ENCODE data around the gene KREMEN2.

KREMEN2 gene

GRCh38 chr16:2966808-2967191, 2.7 kb downstream of the KREMEN2 start:
- no peak for DNase-seq

- no peak for DNase-seq
These were observed 3.1 kb downstream of the KREMEN2 start for GRCh38 chr16:2967211-2967631.

- no peak for DNase-seq
These were observed 3.7 kb downstream of the KREMEN2 start for GRCh38 chr16:2967721-2968161.

- no peak for DNase-seq
These were observed 4.3 kb downstream of the KREMEN2 start for GRCh38 chr16:2968368-2968737.

GRCh38 chr16:2968738-2969544, 4.9 kb downstream of the KREMEN2 start, which contains the start of gene PAQR4:
PAQR4 (plus strand) TSS chr16:2969348; CDS start chr16:2969675, 327 bp downstream.
- DNase-seq, result peak; percentile 86

GRCh38 chr16:2969545-2970521, 5.8 kb downstream of the KREMEN2 start:
- DNase-seq, result peak; percentile 54

GRCh38 chr16:2970563-2970962, 6.5 kb downstream of the KREMEN2 start:
- no peak for DNase-seq

GRCh38 chr16:2971134-2971984, 7.3 kb downstream of the KREMEN2 start:
- DNase-seq, result no peak

- DNase-seq, result no peak
These were observed 8.1 kb downstream of the KREMEN2 start for GRCh38 chr16:2971985-2972784.

- no peak for DNase-seq
These were observed 9.0 kb downstream of the KREMEN2 start for GRCh38 chr16:2973093-2973492.

GRCh38 chr16:2973605-2974318, 9.7 kb downstream of the KREMEN2 start:
- DNase-seq, result no peak

- DNase-seq, result no peak
These were observed 10.4 kb downstream of the KREMEN2 start for GRCh38 chr16:2974319-2975056.

- DNase-seq, result no peak
These were observed 11.2 kb downstream of the KREMEN2 start for GRCh38 chr16:2975161-2975795.

GRCh38 chr16:2976201-2976600, 12.1 kb downstream of the KREMEN2 start:
- no peak for DNase-seq

- DNase-seq, result no peak
These were observed 12.6 kb downstream of the KREMEN2 start for GRCh38 chr16:2976673-2977072.

GRCh38 chr16:2977440-2977839, 13.4 kb downstream of the KREMEN2 start:
- no peak for DNase-seq

GRCh38 chr16:2979669-2980226, 15.7 kb downstream of the KREMEN2 start:
- no peak for DNase-seq

- peak; percentile 86 for DNase-seq
These were observed 16.4 kb downstream of the KREMEN2 start, which contains the start of gene PKMYT1 for GRCh38 chr16:2980227-2981176. PKMYT1 (minus strand) TSS chr16:2980446; CDS start chr16:2979657, 789 bp downstream.
